Lower leg skin (tissue), 3 donors: Measurements from ENCODE around the gene SERHL2.

ENCODE experiments used
- CTCF ChIP-seq, 3 donors: fragments of 450-650 bp; IDR thresholded peaks; one replicate each; pipeline ENCODE4 v1.5.1; 2016; ENCODE audit warnings: antibody characterized with exemption in 3 of 3, mild to moderate bottlenecking in 3 of 3, moderate library complexity in 2 of 3
- POLR2A ChIP-seq, 2 donors: fragments of 450-650 bp; IDR thresholded peaks; one replicate each; pipeline ENCODE4 v1.6.1; 2016 to 2017; ENCODE audit warnings: antibody characterized with exemption in 2 of 2, mild to moderate bottlenecking in 1 of 2, moderate library complexity in 1 of 2

DNA sequence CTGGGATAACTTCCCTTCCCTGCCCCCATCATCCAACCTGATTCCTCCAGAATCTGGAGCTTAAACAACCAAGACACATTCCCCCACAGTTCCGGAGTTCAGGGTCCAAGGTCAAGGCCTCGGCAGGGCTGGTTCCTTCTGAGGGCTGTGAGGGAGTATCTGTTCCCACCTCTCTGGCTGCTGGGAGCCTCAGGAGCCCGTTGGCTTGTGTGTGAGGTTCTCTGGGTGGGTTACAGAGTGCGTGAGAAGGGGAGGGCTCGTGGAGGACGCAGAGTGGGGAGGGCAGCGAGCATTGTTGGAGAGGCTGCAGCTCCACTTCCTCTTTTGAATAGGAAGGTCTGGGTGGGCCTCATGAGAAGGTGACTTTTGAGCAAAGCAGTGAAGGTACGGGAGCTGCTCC is 8.5 kb downstream of the SERHL2 start:
- TF ChIP-seq CTCF (IDR thresholded peaks at IDR 0.05): no peak
- TF ChIP-seq POLR2A (IDR thresholded peaks at IDR 0.05): no peak
